Stomach (tissue), 9 donors: Measurements from ENCODE around the gene KCNA10. TPM values are rescaled to one million over a fixed set of nuclear protein-coding genes. Genes with fewer than 3 reads are reported as not detected.

Source experiments
- DNase-seq, 2 donors: peaks; one replicate each; pipeline versions ENCODE4 v3.0.0 to v3.0.0-alpha.2; 2013 to 2019
- H3K27ac ChIP-seq, 5 donors: fragments of 200-600 bp in 4 of 5; sonication (generic) in 4 of 5; one replicate each; pipeline ENCODE4 v1.5.1; 2013 to 2019; ENCODE audit warnings: mild to moderate bottlenecking in 1 of 5, moderate library complexity in 1 of 5
- H3K27me3 ChIP-seq, 3 donors: fragments of 200-600 bp; sonication (generic); one replicate each; pipeline ENCODE4 v1.5.1; 2017 to 2019; ENCODE audit warnings: mixed run types in 1 of 3
- H3K36me3 ChIP-seq, 4 donors: fragments of 200-600 bp; sonication (generic); 1 replicate in 3 of 4; 2 replicates in 1 of 4; pipeline ENCODE4 v1.5.1; 2016 to 2019
- H3K4me1 ChIP-seq, 4 donors: fragments of 200-600 bp; sonication (generic); one replicate each; pipeline ENCODE4 v1.5.1; 2016 to 2019
- H3K4me3 ChIP-seq, 4 donors: fragments of 200-600 bp; sonication (generic) in 3 of 4; one replicate each; pipeline ENCODE4 v1.5.1; 2016 to 2019; ENCODE audit warnings: mild to moderate bottlenecking in 1 of 4
- H3K9me3 ChIP-seq, 4 donors: fragments of 200-600 bp; sonication (generic); one replicate each; pipeline ENCODE4 v1.5.1; 2016 to 2019
- EP300 ChIP-seq: sonication (generic); formaldehyde crosslinking; IDR thresholded peaks from one replicate; pipeline ENCODE4 v1.6.1; 2017; ENCODE audit warnings: antibody characterized with exemption
- POLR2A ChIP-seq, 4 donors: fragments of 450-650 bp; IDR thresholded peaks; one replicate each; pipeline ENCODE4 v1.6.1; 2016; ENCODE audit warnings: antibody characterized with exemption in 4 of 4, control low read depth in 2 of 4, mild to moderate bottlenecking in 1 of 4, moderate library complexity in 1 of 4
- POLR2AphosphoS5 ChIP-seq, 3 donors: sonication (generic); formaldehyde crosslinking; IDR thresholded peaks; one replicate each; pipeline ENCODE4 v1.6.1; 2016; ENCODE audit warnings: antibody characterized with exemption in 3 of 3
- WGBS, 5 donors: extraction: QIAGEN DNeasy Blood & Tissue Kit in 3 of 5; methylation state at CpG; one replicate each; pipeline versions ENCODE4 v1.1.5 to v1.1.7; 2013 to 2018; 5-methylcytosine and 5-hydroxymethylcytosine counted together
- intact Hi-C: fragments of 100-400 bp; cut with DNase I; formaldehyde crosslinking; loops from one replicate; pipeline ENCODE4 v1.15.1; 2023; ENCODE audit warnings: low total_unique reads
- polyA plus RNA-seq, 3 donors: library from polyadenylated mRNA; stranded (reverse); fragments of 200-250 nt; gene quantifications; one replicate each; pipeline ENCODE4 v1.2.3, GENCODE V29; 2013
- total RNA-seq, 5 donors: library from RNA; depleted of rRNA; stranded (reverse); fragments of >200 nt; gene quantifications; one replicate each; pipeline versions ENCODE4 v1.1.0 to v1.2.3, GENCODE V29; 2014 to 2016
- TF ChIP-seq, protein P1 (sequence below), 7 experiments: fragments of 450-650 bp in 4 of 7; fragments of 200-600 bp in 3 of 7; sonication (generic) in 3 of 7; IDR thresholded peaks; one replicate each; pipeline ENCODE4 v1.5.1; 2016 to 2019; ENCODE audit warnings: antibody characterized with exemption in 7 of 7, control low read depth in 2 of 7, mild to moderate bottlenecking in 1 of 7
- donor health status: healthy with polysubstance abuse.
- donor health status: Bipolar disorder and iron deficiency.
- donor health status: healthy.

The KCNA10 gene
- total and polyA plus RNA-seq, 8 donors, result 0.12 to 0.58 TPM; not detected in 6

DNA sequence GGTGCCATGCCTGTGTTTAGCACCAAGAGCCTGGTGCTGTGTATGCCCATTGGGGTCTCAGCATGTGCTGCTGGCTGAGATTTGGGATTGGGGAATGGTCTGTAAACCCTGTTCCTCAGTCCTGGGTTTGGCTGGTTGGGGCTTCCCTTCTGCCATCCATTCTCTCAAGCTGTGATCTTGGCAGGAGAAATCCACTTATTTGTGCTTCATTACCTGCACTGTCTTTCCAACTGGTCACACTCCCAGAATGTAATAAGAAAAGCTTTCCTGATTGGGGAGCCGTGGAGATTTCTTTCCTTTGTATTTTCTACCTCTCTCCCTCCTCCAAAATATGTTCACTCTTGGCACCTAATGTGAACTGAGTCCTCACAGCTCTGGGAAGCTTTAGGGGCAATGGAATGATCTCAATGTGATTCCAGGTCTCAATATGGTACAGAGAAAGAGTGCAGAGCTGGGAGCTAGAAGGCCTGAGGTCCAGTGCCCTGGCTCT is 23.0 kb upstream of the KCNA10 start:
- Histone ChIP-seq H3K9me3 (no peaks in the 10 kb centered on the region), H3K4me1 (no peaks in the 10 kb centered on the region), H3K36me3 (no peaks in the 10 kb centered on the region), H3K27ac (no peak overlapping the region), H3K4me3 (no peak overlapping the region), H3K27me3 (peaks cover 0 to 29% (median 0%) of the 10 kb centered on the region in 3 donors)
- TF ChIP-seq POLR2AphosphoS5 (IDR thresholded peaks at IDR 0.05) (no peak), POLR2A (IDR thresholded peaks at IDR 0.05) (no peak), EP300 (no peak)
- TF ChIP-seq, protein P1, sequence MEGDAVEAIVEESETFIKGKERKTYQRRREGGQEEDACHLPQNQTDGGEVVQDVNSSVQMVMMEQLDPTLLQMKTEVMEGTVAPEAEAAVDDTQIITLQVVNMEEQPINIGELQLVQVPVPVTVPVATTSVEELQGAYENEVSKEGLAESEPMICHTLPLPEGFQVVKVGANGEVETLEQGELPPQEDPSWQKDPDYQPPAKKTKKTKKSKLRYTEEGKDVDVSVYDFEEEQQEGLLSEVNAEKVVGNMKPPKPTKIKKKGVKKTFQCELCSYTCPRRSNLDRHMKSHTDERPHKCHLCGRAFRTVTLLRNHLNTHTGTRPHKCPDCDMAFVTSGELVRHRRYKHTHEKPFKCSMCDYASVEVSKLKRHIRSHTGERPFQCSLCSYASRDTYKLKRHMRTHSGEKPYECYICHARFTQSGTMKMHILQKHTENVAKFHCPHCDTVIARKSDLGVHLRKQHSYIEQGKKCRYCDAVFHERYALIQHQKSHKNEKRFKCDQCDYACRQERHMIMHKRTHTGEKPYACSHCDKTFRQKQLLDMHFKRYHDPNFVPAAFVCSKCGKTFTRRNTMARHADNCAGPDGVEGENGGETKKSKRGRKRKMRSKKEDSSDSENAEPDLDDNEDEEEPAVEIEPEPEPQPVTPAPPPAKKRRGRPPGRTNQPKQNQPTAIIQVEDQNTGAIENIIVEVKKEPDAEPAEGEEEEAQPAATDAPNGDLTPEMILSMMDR (IDR thresholded peaks at IDR 0.05), result no peak
- intact Hi-C loops, result no loop called here
- 5 to 73% (median 44%) methylated on average over 1 of the region's 1 CpG for WGBS, 5 donors
- no peak for DNase-seq

DNA sequence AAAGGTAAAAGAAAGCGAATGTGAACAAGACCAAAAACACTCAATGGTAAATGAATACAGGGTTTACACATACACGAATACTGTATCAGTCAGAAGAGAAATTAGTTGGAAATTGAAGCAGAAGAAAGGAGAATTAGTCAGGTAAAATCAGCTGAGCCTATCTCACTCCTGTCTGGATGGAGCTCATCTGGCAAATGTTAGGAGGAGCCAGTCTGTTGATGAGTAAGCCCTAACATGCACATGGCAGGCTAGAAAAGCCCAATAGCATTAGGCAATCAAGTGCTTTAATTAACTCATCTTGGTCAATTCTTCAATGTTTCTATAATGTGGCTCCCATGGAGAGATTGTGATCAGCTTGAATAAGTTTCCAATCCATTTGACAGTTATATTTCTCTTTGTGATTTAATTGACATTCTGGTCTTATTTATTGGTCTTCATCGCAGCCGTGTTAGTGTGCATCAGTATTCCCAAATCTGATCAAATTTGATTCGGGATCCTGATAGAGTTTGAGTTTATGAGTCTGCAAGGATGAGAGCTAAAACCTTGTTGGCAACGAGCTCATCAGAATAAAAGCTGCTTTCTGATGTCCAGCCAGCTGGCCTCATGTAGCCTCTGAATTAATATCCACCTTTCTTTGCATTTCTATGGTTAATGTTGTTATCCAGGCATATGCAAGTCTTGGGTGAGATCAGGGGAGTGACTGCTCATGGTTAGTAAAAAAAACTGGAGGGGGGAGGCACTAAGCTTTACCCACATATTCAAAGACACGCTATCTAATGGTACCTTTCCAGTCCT is 22.1 kb upstream of the KCNA10 start:
- no peaks in the 10 kb centered on the region for H3K36me3 ChIP-seq
- no peak overlapping the region for H3K27ac ChIP-seq
- H3K4me3 ChIP-seq, result no peak overlapping the region
- intact Hi-C loops, result no loop called here
- WGBS, 5 donors, result 59 to 73% (median 72%) methylated on average over 7 of the region's 7 CpGs
- DNase-seq, result no peak
- H3K9me3 ChIP-seq, result no peaks in the 10 kb centered on the region
- peaks cover 0 to 30% (median 0%) of the 10 kb centered on the region in 3 donors for H3K27me3 ChIP-seq
- TF ChIP-seq, protein P1 (IDR thresholded peaks at IDR 0.05), result no peak
- TF ChIP-seq POLR2AphosphoS5 (IDR thresholded peaks at IDR 0.05) (no peak), EP300 (no peak), POLR2A (IDR thresholded peaks at IDR 0.05) (no peak)
- no peaks in the 10 kb centered on the region for H3K4me1 ChIP-seq

DNA sequence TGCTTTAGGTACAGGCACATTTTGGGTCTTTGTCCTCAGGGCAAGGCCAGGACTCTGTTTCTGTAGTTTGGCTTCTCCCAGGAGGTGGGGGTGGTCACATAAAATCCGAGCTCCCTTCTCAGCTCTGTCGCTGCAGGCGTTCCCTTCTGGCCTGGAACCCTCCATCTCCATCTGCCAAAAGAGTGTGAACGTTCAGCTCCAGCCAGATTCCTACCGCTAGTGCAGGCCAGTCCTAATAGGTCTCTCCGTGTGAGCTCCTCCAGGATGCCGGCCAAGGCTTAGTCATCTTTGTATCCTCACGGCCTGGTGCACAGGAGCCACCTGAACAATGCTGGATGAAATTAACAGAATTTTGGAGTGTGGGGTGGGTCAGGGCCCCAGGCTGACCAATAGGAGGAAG is 19.9 kb upstream of the KCNA10 start:
- Histone ChIP-seq H3K9me3 (no peaks in the 10 kb centered on the region), H3K4me3 (no peak overlapping the region), H3K36me3 (no peaks in the 10 kb centered on the region), H3K27ac (no peak overlapping the region), H3K4me1 (no peaks in the 10 kb centered on the region), H3K27me3 (peaks cover 0 to 29% (median 0%) of the 10 kb centered on the region in 3 donors)
- 55 to 70% (median 67%) methylated on average over 8 of the region's 8 CpGs for WGBS, 5 donors
- intact Hi-C loops, result no loop called here
- DNase-seq, result no peak
- no peak for TF ChIP-seq EP300
- TF ChIP-seq, protein P1 (IDR thresholded peaks at IDR 0.05), result no peak
- TF ChIP-seq POLR2AphosphoS5 (IDR thresholded peaks at IDR 0.05), result no peak
- TF ChIP-seq POLR2A (IDR thresholded peaks at IDR 0.05), result no peak

DNA sequence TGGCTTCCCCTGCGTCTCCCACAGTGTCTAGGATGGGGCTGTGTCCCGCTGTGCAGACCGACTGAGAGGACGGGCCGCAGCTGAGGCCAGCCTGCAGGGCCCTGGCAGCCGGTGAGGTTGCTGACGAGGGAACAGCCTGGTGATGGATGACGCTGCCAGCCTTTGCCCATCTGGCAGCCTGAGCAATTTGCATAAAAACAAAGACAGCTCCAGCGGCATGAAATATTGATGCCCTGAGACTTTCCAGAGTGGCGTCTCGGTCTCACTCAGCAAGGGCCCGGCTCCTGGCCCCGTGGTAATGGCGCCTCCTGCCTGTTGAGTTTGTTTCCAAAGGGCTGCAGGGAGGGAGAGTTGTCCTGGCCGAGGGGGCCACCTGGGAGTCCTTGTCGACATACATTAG is 19.1 kb upstream of the KCNA10 start:
- TF ChIP-seq POLR2AphosphoS5 (IDR thresholded peaks at IDR 0.05) (no peak), EP300 (no peak), POLR2A (IDR thresholded peaks at IDR 0.05) (no peak)
- TF ChIP-seq, protein P1 (IDR thresholded peaks at IDR 0.05), result no peak
- H3K4me1 ChIP-seq, result no peaks in the 10 kb centered on the region
- intact Hi-C loops, result no loop called here
- H3K9me3 ChIP-seq, result no peaks in the 10 kb centered on the region
- H3K27ac ChIP-seq, result no peak overlapping the region
- peak in 1 of 2 donors; percentile 43 for DNase-seq
- no peaks in the 10 kb centered on the region for H3K36me3 ChIP-seq
- H3K27me3 ChIP-seq, result peaks cover 0 to 34% (median 0%) of the 10 kb centered on the region in 3 donors
- no peak overlapping the region for H3K4me3 ChIP-seq
- 65 to 75% (median 68%) methylated on average over 8 to 16 of the region's 16 CpGs for WGBS, 5 donors
